ENCODE data around the gene FAM111A. TPM values are rescaled to one million over a fixed set of nuclear protein-coding genes. Genes with fewer than 3 reads are reported as not detected.

FAM111A gene
- total and polyA plus RNA-seq, 9 of the 15 experiments (the other 6 are each of a cell fraction or from before 2014, with no cell fraction given) = 14.8 to 30.6 (median 20.1) TPM

DNA sequence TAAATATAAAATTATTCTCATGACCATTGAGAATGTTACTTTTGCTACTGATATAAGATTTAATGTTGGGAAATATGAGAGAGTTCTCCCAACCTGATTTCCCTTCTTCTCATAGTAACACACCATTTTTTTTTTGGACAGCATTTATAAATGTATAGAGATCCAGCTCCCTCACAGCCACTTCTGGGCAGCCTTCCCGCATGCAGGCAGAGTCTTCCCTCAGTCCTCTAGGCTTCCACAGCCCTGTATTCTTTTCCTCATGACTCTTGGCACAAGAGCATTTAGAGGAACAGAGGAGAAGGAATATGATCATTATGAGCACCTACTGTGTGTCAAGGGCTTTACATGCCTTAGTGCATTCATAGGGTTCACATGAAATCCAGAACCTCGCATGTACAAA lies 38.3 kb downstream of the FAM111A start:
- Histone ChIP-seq H3K9me1 (ENCODE audit: control insufficient read depth, insufficient read depth, low read length) (no peaks in the 10 kb centered on the region), H3K4me3 (no peak overlapping the region), H3K4me1 (replicated peaks in 1 of 2; ENCODE audit: control insufficient read depth in 2 of 2, insufficient read depth in 2 of 2, low read length in 2 of 2) (peaks cover 0 to 6% of the 10 kb centered on the region in 2 experiments; a peak in 1 of 5 replicates), H3K4me2 (ENCODE audit: insufficient read depth, low read length) (no peak overlapping the region), H3K9ac (ENCODE audit: insufficient read depth in 1 of 2, low read depth in 2 of 2, low read length in 2 of 2) (no peak overlapping the region), H3K27me3 (ENCODE audit: control insufficient read depth in 2 of 2, insufficient read depth in 2 of 2, low read length in 2 of 2) (peaks cover 0 to 21% of the 10 kb centered on the region in 2 experiments; a peak in 2 of 5 replicates), H3K79me2 (ENCODE audit: control insufficient read depth, insufficient read depth, low read length) (no peaks in the 10 kb centered on the region), H3K36me3 (ENCODE audit: control insufficient read depth, insufficient read depth, low read length) (no peaks in the 10 kb centered on the region), H2AFZ (ENCODE audit: low read depth, low read length) (no peak overlapping the region), H4K20me1 (replicated peaks; ENCODE audit: control insufficient read depth, insufficient read depth, low read length) (no peaks in the 10 kb centered on the region; the same call in 1 of the 2 replicates), H3K27ac (ENCODE audit: extremely low read depth, low read depth, low read length) (no peak overlapping the region), H3K9me3 (replicated peaks; ENCODE audit: control insufficient read depth, insufficient read depth, low read depth, low read length) (no peaks in the 10 kb centered on the region)
- no peak for TF ChIP-seq HDAC3 (IDR thresholded peaks at IDR 0.05; ENCODE audit: borderline replicate concordance, partially characterized antibody)
- TF ChIP-seq TCF3 (CRISPR knock-in tag; IDR thresholded peaks at IDR 0.05) = no peak
- TF ChIP-seq NCOA6 (IDR thresholded peaks at IDR 0.05) = no peak
- no peak for TF ChIP-seq SPI1 (IDR thresholded peaks at IDR 0.05; ENCODE audit: borderline replicate concordance, low read depth, low read length)
- TF ChIP-seq FOXA1 (IDR thresholded peaks at IDR 0.05; ENCODE audit: borderline replicate concordance) = no peak
- TF ChIP-seq ETS2 (tag; IDR thresholded peaks at IDR 0.05; ENCODE audit: borderline replicate concordance, poor library complexity, severe bottlenecking) = no peak
- TF ChIP-seq, protein P1, sequence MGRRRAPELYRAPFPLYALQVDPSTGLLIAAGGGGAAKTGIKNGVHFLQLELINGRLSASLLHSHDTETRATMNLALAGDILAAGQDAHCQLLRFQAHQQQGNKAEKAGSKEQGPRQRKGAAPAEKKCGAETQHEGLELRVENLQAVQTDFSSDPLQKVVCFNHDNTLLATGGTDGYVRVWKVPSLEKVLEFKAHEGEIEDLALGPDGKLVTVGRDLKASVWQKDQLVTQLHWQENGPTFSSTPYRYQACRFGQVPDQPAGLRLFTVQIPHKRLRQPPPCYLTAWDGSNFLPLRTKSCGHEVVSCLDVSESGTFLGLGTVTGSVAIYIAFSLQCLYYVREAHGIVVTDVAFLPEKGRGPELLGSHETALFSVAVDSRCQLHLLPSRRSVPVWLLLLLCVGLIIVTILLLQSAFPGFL (CRISPR knock-in tag; IDR thresholded peaks at IDR 0.05) = no peak
- TF ChIP-seq DMBX1 (CRISPR knock-in tag; IDR thresholded peaks at IDR 0.05; ENCODE audit: borderline replicate concordance) = no peak
- no peak for TF ChIP-seq NR4A1 (CRISPR knock-in tag; IDR thresholded peaks at IDR 0.05)
- TF ChIP-seq NR4A1 (tag; IDR thresholded peaks at IDR 0.05) = no peak
- TF ChIP-seq ZEB2 (IDR thresholded peaks at IDR 0.05) = no peak
- no peak for TF ChIP-seq CXXC5 (CRISPR knock-in tag; IDR thresholded peaks at IDR 0.05)
- no peak for TF ChIP-seq MCM2 (IDR thresholded peaks at IDR 0.05; ENCODE audit: low read depth)
- CTCF ChIA-PET (ENCODE audit: low intra/inter-chr PET ratio) = no interaction called here
- intact Hi-C loops (cut with micrococcal nuclease) (no loop called here), in situ Hi-C loops (cut with MboI) (loop anchor here (25.0 kb wide), 1 partner anchor 506 kb away; no protein-coding TSS in a partner anchor)
- FAIRE-seq (no peak), ATAC-seq (no peak), DNase-seq (ENCODE audit: extremely low read depth in 1 of 4, low spot score in 3 of 4) (no peak)
- WGBS (ENCODE audit: insufficient coverage, low coverage, missing lambda C conversion rate) = 0% methylated on average over 2 of the region's 2 CpGs
- no TSS peak for BruUV-seq (replicated peaks)
- POLR2A ChIA-PET = interaction anchor here (0.7 kb wide), 1 partner anchor 30 kb away, joined by 4 read pairs; no protein-coding TSS in a partner anchor
